H9 (cell line): ENCODE results near the gene VPS45. TPM values are rescaled to one million over a fixed set of nuclear protein-coding genes. Genes with fewer than 3 reads are reported as not detected.

Experiments used
- DNase-seq: peaks from one replicate; pipeline ENCODE4 v3.0.0-alpha.2; 2017
- H2AFZ ChIP-seq: one replicate; pipeline ENCODE4 v1.6.1; 2013; ENCODE audit warnings: mild to moderate bottlenecking, low read length, control low read depth, moderate library complexity
- H2AK5ac ChIP-seq: 2 replicates; pipeline ENCODE4 v1.6.1; 2013; ENCODE audit warnings: low read length, control low read depth, mixed read lengths; ENCODE audit not compliant: insufficient read length
- H2BK120ac ChIP-seq: one replicate; pipeline ENCODE4 v1.6.1; 2013; ENCODE audit warnings: low read depth, mild to moderate bottlenecking, low read length, control low read depth, inconsistent platforms; ENCODE audit not compliant: poor library complexity, severe bottlenecking
- H2BK12ac ChIP-seq: 2 replicates; pipeline ENCODE4 v1.6.1; 2013; ENCODE audit warnings: low read length, control low read depth, mixed read lengths, low read depth; ENCODE audit not compliant: insufficient read length
- H2BK15ac ChIP-seq: 2 replicates; pipeline ENCODE4 v1.6.1; 2013; ENCODE audit warnings: low read depth, low read length, control low read depth
- H2BK20ac ChIP-seq: one replicate; pipeline ENCODE4 v1.6.1; 2013; ENCODE audit warnings: low read depth, mild to moderate bottlenecking, low read length, control low read depth, inconsistent platforms; ENCODE audit not compliant: poor library complexity, severe bottlenecking
- H2BK5ac ChIP-seq: 2 replicates; pipeline ENCODE4 v1.6.1; 2013; ENCODE audit warnings: low read length, control low read depth, mixed read lengths; ENCODE audit not compliant: insufficient read length
- H3K14ac ChIP-seq: 2 replicates; pipeline ENCODE4 v1.6.1; 2013; ENCODE audit warnings: low read length, control low read depth; ENCODE audit not compliant: insufficient read depth
- H3K18ac ChIP-seq: 2 replicates; pipeline ENCODE4 v1.6.1; 2013; ENCODE audit warnings: low read depth, mild to moderate bottlenecking, mixed read lengths, low read length, control low read depth; ENCODE audit not compliant: insufficient read length
- H3K23ac ChIP-seq: 2 replicates; pipeline ENCODE4 v1.6.1; 2013; ENCODE audit warnings: low read length, control low read depth, mixed read lengths, low read depth; ENCODE audit not compliant: insufficient read length
- H3K23me2 ChIP-seq: 2 replicates; pipeline ENCODE4 v1.6.1; 2013; ENCODE audit warnings: low read depth, mild to moderate bottlenecking, mixed read lengths, low read length, control low read depth; ENCODE audit not compliant: insufficient read length, poor library complexity, severe bottlenecking
- H3K27ac ChIP-seq: 2 replicates; pipeline ENCODE4 v1.5.1; 2013; ENCODE audit warnings: low read length, control low read depth, mixed read lengths, low read depth; ENCODE audit not compliant: insufficient read length
- H3K27me3 ChIP-seq: 2 replicates; pipeline ENCODE4 v1.6.1; 2013; ENCODE audit warnings: low read length, control low read depth, inconsistent platforms; ENCODE audit not compliant: insufficient read depth
- H3K4ac ChIP-seq: 2 replicates; pipeline ENCODE4 v1.6.1; 2013; ENCODE audit warnings: low read depth, mild to moderate bottlenecking, control low read depth, inconsistent platforms, low read length, moderate library complexity
- H3K4me1 ChIP-seq: 2 replicates; pipeline ENCODE4 v1.6.1; 2013; ENCODE audit warnings: low read length, control low read depth, inconsistent platforms; ENCODE audit not compliant: insufficient read depth
- H3K4me2 ChIP-seq: 2 replicates; pipeline ENCODE4 v1.6.1; 2013; ENCODE audit warnings: low read length, control low read depth, mixed read lengths; ENCODE audit not compliant: insufficient read length, insufficient read depth
- H3K56ac ChIP-seq: 2 replicates; pipeline ENCODE4 v1.6.1; 2013; ENCODE audit warnings: low read depth, mild to moderate bottlenecking, mixed read lengths, low read length, control low read depth; ENCODE audit not compliant: insufficient read length
- H3K79me1 ChIP-seq: 2 replicates; pipeline ENCODE4 v1.6.1; 2013; ENCODE audit warnings: low read depth, mild to moderate bottlenecking, moderate library complexity, low read length, control low read depth, inconsistent platforms; ENCODE audit not compliant: insufficient read depth, poor library complexity, severe bottlenecking
- H3K79me2 ChIP-seq: 2 replicates; pipeline ENCODE4 v1.6.1; 2013; ENCODE audit warnings: low read length, control low read depth, inconsistent platforms; ENCODE audit not compliant: insufficient read depth
- H3K9ac ChIP-seq: 2 replicates; pipeline ENCODE4 v1.6.1; 2013; ENCODE audit warnings: low read length, control low read depth, mixed read lengths; ENCODE audit not compliant: insufficient read length; ENCODE audit errors: extremely low read depth
- H3K9me3 ChIP-seq: one replicate; pipeline ENCODE4 v1.6.1; 2013; ENCODE audit warnings: low read depth, low read length, inconsistent platforms; ENCODE audit not compliant: control insufficient read depth
- H3T11ph ChIP-seq: one replicate; pipeline ENCODE4 v1.6.1; 2013; ENCODE audit warnings: mild to moderate bottlenecking, low read length, control low read depth, inconsistent platforms
- H4K20me1 ChIP-seq: one replicate; pipeline ENCODE4 v1.6.1; 2013; ENCODE audit not compliant: control insufficient read depth, insufficient read length, insufficient read depth
- H4K5ac ChIP-seq: 2 replicates; pipeline ENCODE4 v1.6.1; 2013; ENCODE audit warnings: low read depth, mild to moderate bottlenecking, mixed read lengths, low read length, control low read depth; ENCODE audit not compliant: insufficient read length
- H4K8ac ChIP-seq: replicated peaks from 2 replicates; pipeline ENCODE4 v1.6.1; 2013; ENCODE audit warnings: low read length, control low read depth, mixed read lengths, low read depth; ENCODE audit not compliant: insufficient read length
- H4K91ac ChIP-seq: 2 replicates; pipeline ENCODE4 v1.6.1; 2013; ENCODE audit warnings: low read depth, mild to moderate bottlenecking, moderate library complexity, mixed read lengths, low read length, control low read depth; ENCODE audit not compliant: insufficient read length
- H3K27ac Mint-ChIP-seq, 3 experiments: 2 replicates in 2 of 3; 3 replicates in 1 of 3; pipeline ENCODE4 v1.8.0; 2020 to 2021; ENCODE audit warnings: mixed read lengths in 3 of 3, mild to moderate bottlenecking in 1 of 3, moderate library complexity in 1 of 3
- H3K27me3 Mint-ChIP-seq: 2 replicates; pipeline ENCODE4 v1.8.0; 2021; ENCODE audit warnings: low read depth, mild to moderate bottlenecking, moderate library complexity, mixed read lengths
- H3K36me3 Mint-ChIP-seq, 3 experiments: 2 replicates in 2 of 3; 3 replicates in 1 of 3; pipeline ENCODE4 v1.8.0; 2020 to 2021; ENCODE audit warnings: low read depth in 3 of 3, mixed read lengths in 3 of 3; ENCODE audit not compliant: insufficient read depth in 1 of 3
- H3K4me1 Mint-ChIP-seq, 2 experiments: 2 replicates each; pipeline ENCODE4 v1.8.0; 2020; ENCODE audit warnings: mixed read lengths in 2 of 2
- H3K4me3 Mint-ChIP-seq, 2 experiments: 2 replicates in 1 of 2; 3 replicates in 1 of 2; pipeline ENCODE4 v1.8.0; 2020 to 2021; ENCODE audit warnings: mild to moderate bottlenecking in 2 of 2, mixed read lengths in 2 of 2, moderate library complexity in 1 of 2
- H3K9me3 Mint-ChIP-seq, 2 experiments: 2 replicates in 1 of 2; 3 replicates in 1 of 2; pipeline ENCODE4 v1.8.0; 2020; ENCODE audit warnings: mild to moderate bottlenecking in 2 of 2, mixed read lengths in 2 of 2, moderate library complexity in 1 of 2
- CTCF ChIP-seq: fragments of 200-600 bp; sonication (generic); conservative IDR thresholded peaks from 3 replicates; pipeline ENCODE4 v1.8.0; 2021; ENCODE audit warnings: antibody characterized with exemption, mild to moderate bottlenecking
- WGBS: extraction: QIAGEN DNeasy Blood & Tissue Kit; methylation state at CpG from one replicate; pipeline ENCODE4 v1.1.7; 2013; ENCODE audit warnings: missing lambda C conversion rate, low lambda C conversion rate, mixed read lengths; ENCODE audit not compliant: insufficient read length; ENCODE audit errors: extremely low coverage; 5-methylcytosine and 5-hydroxymethylcytosine counted together
- total RNA-seq: library from RNA; stranded (reverse); gene quantifications from 2 replicates; pipeline ENCODE4 v1.2.1, GENCODE V29; 2021

VPS45 gene
- total RNA-seq, 1 experiment from 2014 or later = 31.8 TPM

- TF ChIP-seq CTCF = no peak
- no peak overlapping the region for H3K4me2 ChIP-seq
- no peaks in the 10 kb centered on the region for H3K9me3 ChIP-seq
- no peak overlapping the region for H3K27ac Mint-ChIP-seq
- no peak overlapping the region for H4K5ac ChIP-seq
- H3K36me3 Mint-ChIP-seq = peaks cover 2 to 47% (median 44%) of the 10 kb centered on the region in 3 experiments; a peak in 6 of 7 replicates
- no peak overlapping the region for H4K91ac ChIP-seq
- H3K9me3 Mint-ChIP-seq = no peaks in the 10 kb centered on the region
- no peak for DNase-seq
- no peak overlapping the region for H3K14ac ChIP-seq
- no peak overlapping the region for H2BK120ac ChIP-seq
- no peaks in the 10 kb centered on the region for H3K4me1 ChIP-seq
- H3K4ac ChIP-seq = no peak overlapping the region
- no peak overlapping the region for H4K8ac ChIP-seq
- H2BK15ac ChIP-seq = no peak overlapping the region
- H3K4me1 Mint-ChIP-seq = no peaks in the 10 kb centered on the region
- H3K18ac ChIP-seq = no peak overlapping the region
- no peak overlapping the region for H2BK12ac ChIP-seq
- H3K4me3 Mint-ChIP-seq = no peak overlapping the region
- H2AFZ ChIP-seq = no peak overlapping the region
- H3K27me3 Mint-ChIP-seq = no peaks in the 10 kb centered on the region
- WGBS = no CpG with 5 or more reads among the region's 4 CpGs
- no peaks in the 10 kb centered on the region for H3K79me2 ChIP-seq
- no peak overlapping the region for H2BK20ac ChIP-seq
- H4K20me1 ChIP-seq = no peaks in the 10 kb centered on the region
- no peak overlapping the region for H3K27ac ChIP-seq
- no peak overlapping the region for H2BK5ac ChIP-seq
- no peak overlapping the region for H3K9ac ChIP-seq
- H3K23me2 ChIP-seq = no peaks in the 10 kb centered on the region
- no peak overlapping the region for H3K56ac ChIP-seq
- no peak overlapping the region for H3T11ph ChIP-seq
- no peaks in the 10 kb centered on the region for H3K79me1 ChIP-seq
- no peaks in the 10 kb centered on the region for H3K27me3 ChIP-seq
- H3K23ac ChIP-seq = no peak overlapping the region
- H2AK5ac ChIP-seq = no peak overlapping the region
Observed at GRCh38 chr1:150082494-150082893, 14.9 kb downstream of the VPS45 start.
